ENCODE measurements around the gene CTRB1. TPM values are rescaled to one million over a fixed set of nuclear protein-coding genes. Genes with fewer than 3 reads are reported as not detected.
A peak's percentile ranks its signal among the peaks of the same experiment; 100 is the strongest.

CTRB1 gene
- polyA plus RNA-seq, 3 donors = not detected

- peak in 1 of 3 donors; percentile 77 for DNase-seq (ENCODE audit: low read depth in 3 of 3, low spot score in 2 of 3)
These were observed 32.7 kb downstream of the CTRB1 start, which contains the start of gene BCAR1 for GRCh38 chr16:75251280-75252048. TSS of gene BCAR1 (minus strand) at chr16:75251624. CDS start at chr16:75251482, 142 bp downstream.

DNA sequence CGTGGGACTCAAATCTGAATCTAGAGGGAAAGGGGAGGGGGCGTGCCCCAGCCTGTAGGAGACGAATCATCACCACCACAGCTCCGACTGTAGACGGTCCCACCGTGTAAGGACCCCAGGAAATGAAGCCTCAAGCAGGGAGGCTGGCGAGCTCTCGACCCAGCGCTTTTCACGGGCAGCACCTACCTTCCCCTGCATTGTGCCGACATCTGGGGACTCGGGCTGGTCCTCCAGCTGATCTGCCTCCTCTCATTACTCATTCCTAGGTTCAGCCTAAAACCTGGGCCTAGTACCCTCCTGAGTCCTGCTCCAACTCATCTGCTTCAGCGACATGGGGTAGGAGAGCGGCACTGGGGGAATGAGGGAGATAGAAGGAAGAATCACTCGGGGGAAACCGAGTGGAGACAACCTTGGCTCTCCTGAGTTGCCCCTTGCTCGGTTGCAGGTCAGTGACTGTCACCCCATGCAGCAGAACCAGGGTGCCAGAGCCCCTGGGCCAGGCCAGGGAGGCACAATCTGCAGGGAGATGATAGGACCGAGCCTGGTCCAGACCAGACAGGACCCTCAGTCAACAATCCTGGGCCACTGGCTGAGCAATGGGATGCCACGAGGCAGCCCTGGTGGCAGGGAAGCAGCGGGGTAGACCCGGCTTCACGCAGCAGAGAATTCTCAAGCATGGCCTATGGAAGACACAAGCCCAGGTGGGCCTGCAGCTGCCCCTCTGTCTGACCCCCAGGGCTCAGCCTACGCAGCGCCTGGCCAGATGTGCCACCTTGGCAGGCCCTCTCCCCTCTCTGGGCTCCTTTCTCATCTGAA lies 33.5 kb downstream of the CTRB1 start:
- DNase-seq (ENCODE audit: low read depth in 3 of 3, low spot score in 2 of 3) = no peak

DNA sequence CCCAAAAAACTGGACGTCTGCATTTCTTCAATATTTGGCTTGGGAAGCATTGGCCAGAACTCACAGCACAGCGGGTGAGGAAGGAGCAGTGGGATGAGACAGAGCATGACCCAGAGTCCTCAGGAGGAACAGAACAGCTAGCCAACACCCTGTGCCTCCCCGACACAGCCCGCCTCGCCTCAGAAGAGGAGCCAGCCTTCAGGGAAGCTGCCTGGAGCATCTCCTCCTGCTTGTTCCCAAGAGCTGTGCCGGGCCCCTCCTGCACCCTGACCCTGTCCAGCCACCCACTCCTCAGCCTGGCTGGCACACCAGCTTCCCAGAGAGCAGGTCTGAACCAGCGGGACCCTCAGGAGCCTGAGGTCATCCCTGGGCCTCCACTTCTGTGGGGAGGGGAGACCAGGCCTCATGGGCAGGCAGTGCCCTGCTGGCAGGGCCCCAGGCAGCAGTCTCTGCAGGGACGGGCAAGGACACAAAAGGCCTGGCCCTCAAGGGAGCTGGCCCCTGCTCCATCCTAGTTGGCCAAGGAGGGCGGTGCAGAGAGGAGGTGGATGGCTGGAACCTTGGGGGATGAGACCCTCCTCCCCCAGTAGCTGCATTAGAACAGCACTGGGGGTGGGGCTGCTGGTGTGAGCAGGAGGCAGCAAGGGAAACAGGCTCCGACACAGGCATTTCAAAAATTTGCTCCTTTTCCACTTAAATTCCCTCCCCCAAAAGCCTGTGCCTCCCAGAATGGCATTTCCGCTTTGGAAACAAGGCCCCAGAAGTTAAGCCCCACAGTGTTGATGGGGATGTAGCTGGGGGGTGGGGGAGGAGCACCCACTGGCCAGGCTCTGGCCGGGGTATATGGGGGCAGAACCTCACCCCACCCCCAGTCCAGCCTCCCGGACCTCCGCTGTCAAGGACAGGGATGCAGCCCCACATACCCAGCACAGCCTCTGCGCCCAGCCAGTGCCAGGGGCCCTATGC lies 34.4 kb downstream of the CTRB1 start:
- no peak for DNase-seq (ENCODE audit: low read depth in 3 of 3, low spot score in 2 of 3)

DNA sequence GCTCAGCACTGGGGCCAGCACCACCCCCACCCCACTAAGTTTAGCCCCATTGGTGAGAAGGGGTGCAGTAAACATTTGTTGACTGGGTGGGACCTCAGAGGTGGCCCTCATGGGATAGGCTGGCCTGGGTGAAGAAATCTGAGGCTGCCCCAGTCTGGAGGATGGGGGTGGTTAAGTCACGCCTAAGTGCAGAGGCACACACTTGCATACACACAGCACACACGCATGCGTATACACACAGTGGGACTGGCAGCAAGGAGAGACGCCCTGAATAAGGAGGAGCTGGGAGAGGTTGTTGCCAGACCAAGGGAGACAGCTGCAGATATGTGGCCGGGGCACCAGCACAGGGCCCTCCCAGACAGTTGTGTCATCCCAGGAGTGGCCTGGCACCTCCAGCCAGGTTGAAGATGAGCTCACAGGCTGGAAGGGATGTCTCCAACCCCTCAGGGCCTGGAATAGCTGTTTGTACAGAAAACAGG lies 35.6 kb downstream of the CTRB1 start:
- DNase-seq (ENCODE audit: low read depth in 3 of 3, low spot score in 2 of 3) = no peak

GRCh38 chr16:75256059-75256571 lies 37.3 kb downstream of the CTRB1 start:
- DNase-seq (ENCODE audit: low read depth in 3 of 3, low spot score in 2 of 3) = no peak

DNA sequence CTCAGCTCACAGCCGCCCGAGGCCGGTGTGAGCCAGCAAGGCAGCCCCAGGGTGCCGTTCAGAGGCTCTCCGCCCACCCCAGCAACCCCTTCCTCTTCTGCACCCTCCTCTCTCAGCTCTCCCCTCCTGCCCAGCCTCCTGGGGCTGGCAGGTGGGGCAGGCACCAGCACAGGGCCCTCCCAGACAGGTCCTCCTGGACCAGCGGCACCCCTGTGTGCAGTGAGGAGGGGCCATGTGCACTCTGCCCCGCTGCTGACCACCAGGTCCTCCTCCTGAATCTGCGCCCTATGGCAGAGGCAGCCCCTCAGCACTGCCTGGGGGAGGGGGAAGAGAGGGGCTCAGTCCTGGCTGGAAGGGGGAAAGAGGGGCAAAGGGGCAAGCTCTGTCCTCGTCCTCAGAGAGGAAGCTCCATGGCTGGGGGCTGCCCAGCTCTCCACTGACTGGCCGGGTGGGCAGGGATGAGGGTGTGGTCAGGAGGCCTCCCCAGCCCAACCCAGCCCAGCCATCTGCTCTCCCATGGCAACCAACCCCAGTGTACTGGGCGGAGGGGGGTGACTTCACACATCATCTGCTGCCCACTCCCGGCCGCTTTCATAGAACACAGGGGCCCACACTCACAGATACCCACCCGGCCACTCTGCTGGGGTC lies 38.0 kb downstream of the CTRB1 start:
- no peak for DNase-seq (ENCODE audit: low read depth in 3 of 3, low spot score in 2 of 3)

DNA sequence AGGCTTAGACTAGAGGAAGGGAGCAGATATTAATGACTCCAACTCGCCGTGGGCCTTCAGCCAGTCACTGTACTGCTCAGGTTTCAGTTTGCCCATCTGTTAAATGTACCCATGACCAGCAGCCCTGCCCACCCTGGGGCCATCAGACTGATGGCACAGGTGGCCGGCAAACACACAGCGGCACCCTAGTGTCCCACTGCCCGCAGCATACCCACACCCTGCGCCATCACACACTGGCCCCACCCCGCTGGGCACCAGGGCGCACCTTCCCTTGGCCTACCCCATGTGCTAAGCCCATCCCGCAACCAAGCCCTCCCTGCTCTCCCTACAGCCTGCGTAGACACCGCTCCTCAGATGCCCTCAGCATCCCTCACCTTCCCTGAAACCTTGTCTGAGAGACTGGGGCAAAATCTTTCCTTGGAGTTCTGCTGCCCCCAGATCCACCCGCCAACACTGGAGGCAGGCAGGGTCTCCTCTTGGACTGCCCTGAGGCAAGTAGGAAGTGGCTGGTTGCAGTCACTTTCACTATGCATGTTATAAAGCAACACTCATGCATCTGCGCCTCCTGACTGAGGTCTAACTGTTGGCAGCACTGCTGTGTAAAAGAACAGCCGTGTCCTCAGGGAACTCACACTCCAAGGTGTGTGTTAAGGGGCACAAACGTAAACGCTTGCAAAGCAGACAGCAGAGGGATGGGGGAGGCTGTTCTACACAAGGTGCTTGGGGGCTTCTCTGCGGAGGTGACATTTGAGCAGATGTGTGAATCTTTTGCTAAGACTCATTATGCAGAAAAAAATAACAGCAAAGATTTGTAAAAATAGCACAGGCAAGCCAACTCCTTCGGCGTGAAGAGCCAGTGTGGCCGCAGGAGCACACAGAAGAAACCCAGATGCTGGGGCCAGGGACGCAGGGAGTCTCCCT lies 39.4 kb downstream of the CTRB1 start:
- no peak for DNase-seq (ENCODE audit: low read depth in 3 of 3, low spot score in 2 of 3)

DNA sequence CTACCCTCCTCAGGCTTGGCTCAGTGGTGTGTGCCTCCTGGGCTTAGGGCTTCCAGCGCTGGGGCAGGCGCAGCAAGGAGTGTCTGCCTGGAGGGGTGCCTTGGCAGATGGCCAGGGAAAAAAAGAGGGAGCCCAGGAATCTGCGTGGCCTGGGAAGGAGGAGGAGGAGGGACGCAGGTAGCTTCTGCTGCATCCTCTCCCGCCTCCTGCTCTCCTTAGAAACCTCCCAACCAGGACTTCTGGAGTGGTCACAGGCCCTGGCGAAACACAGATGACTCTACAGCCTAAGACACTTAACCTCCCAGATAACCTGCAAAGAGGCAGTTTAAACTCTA lies 40.0 kb downstream of the CTRB1 start:
- no peak for DNase-seq (ENCODE audit: low read depth in 3 of 3, low spot score in 2 of 3)

GRCh38 chr16:75260851-75261589 lies 42.2 kb downstream of the CTRB1 start:
- no peak for DNase-seq (ENCODE audit: low read depth in 3 of 3, low spot score in 2 of 3)

- no peak for DNase-seq (ENCODE audit: low read depth in 3 of 3, low spot score in 2 of 3)
These were observed 42.8 kb downstream of the CTRB1 start for GRCh38 chr16:75261590-75262078.

DNA sequence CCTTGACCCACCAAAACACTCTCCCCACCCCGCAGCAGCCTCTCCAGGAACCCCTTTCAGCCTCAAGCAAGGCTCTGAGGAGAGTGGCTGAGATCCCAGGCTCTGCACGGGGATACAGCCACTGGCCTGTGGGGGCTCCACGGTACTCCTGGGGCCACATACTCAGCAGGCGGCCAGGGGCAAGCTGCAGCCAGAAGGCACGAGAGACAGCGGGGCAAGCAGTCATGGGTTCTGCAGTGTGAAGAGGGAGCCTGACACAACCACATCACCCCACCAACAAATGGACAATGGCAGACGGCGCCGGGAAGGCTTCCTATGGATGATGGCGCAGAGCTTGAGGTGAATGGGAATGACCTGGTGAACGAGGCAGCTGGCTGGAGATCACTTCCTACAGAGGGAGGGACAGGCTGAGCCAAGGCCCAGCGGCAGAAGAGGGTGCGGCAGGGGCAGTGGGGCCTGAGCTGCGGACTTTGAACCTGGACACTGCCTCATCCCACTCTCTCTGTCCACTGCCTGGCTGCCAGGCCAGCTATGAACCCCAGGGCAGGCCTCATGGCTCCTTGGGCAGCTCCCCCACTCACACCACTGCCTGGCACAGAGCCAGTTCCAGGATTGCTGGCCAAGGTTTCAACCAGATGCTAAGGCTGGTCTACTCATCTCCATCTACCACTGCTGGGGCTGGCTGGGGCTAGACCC lies 43.5 kb downstream of the CTRB1 start:
- no peak for DNase-seq (ENCODE audit: low read depth in 3 of 3, low spot score in 2 of 3)

- no peak for DNase-seq (ENCODE audit: low read depth in 3 of 3, low spot score in 2 of 3)
These were observed 44.0 kb downstream of the CTRB1 start for GRCh38 chr16:75262800-75263127.

DNA sequence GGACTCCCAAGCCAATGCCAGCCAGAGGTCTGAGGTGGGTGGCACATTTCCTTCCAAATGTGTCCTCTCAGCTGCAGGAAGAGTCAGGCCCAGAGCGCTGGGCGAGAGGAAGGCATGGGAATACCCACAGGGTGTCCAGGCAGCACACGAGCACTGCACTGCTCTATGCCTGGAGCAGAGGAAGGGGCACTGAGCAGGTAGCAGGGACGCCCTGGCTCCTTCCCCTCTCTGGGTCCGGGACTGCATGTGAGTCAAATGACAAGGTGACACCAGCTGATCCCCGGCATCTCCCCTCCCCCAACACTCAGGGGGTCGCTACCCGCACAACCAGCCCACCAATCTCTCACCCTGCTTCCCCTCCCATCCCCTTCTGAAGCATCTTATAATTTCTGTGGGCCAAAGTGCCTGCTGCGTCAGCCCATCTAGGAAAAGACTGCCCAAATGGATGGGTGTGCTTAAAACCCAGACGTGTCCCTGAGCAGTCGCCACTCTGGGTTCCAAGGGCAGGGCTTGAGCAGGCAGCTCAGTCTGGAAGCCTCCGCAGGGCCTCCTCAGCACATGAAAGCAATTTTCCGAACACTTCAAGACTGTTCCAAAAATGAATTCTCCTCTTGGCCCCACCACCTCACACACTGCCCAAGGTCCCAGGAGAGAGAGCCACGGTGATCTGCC lies 44.6 kb downstream of the CTRB1 start:
- DNase-seq (ENCODE audit: low read depth in 3 of 3, low spot score in 2 of 3) = no peak

DNA sequence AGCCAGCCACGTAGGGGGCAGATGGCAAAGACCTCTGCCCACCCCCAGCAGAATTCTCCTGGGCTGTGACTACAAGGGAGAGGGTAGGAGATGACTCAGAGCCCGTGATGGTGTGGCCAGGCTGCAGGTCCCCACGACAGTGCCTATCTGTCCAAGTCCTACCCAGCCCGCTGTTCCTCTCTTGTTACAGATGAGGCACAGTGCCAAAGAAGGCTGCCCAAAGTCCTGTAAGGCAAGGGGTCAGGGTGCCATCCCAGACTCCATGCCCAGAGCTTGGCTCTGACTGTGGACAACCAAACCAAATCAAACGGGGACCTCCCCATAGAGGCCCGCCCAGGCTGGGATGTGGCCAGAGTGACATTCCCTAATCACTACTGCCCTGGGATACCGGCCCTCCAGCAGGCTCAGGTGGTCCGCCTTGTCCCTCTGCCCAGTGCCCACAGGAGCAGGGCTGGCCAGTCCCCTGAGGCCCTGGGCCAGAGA lies 45.2 kb downstream of the CTRB1 start:
- no peak for DNase-seq (ENCODE audit: low read depth in 3 of 3, low spot score in 2 of 3)

- DNase-seq (ENCODE audit: low read depth in 3 of 3, low spot score in 2 of 3) = no peak
These were observed 45.7 kb downstream of the CTRB1 start for GRCh38 chr16:75264457-75264998.

DNA sequence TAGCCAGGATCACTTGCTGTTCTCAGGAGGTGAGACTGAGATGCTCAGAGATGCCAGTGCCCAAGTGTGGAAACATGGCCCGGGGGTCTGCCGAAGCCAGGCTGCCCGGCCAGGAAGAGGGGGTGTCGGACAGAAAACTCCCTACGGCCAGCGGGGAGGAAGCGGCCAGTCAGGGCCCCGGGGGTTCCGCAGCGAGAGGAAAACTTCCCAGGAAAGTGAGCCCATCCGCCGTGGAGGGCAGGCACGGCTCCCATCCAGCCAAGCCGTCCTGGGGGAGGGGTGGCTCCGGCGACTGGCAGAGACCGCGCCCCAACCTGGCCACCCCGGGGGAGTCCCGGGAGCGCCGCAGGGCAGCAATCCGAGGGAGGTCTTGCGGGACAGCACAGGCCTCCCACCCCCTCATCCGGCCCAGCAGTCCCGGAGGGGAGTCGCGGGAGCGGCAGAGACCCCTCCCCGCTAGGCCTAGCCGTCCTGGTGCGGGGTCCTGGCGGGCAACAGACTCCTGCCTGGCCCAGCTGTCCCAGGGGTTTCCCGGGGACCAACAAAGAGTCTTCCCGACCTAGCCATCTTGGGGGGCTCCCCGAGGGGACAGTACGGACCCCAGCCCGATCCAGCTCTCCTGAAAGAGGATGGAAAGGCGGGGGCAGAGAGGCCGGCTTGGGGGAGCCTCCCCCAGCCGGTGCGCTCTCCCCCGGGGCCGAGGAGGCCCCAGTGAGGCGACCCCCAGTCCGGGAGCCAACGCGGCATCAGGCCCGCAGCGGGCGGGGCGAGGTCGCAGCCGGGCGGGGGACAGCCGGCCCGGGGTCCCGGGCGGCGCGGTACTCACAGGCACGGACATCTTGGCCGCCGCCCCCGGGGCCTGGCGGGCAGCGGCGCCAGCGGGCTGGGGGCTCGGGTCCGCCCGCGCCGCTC lies 46.5 kb downstream of the CTRB1 start:
- DNase-seq (ENCODE audit: low read depth in 3 of 3, low spot score in 2 of 3) = no peak
